H9 (cell line): ENCODE data around the gene TUBB4B. TPM values are rescaled to one million over a fixed set of nuclear protein-coding genes. Genes with fewer than 3 reads are reported as not detected.
A peak's percentile ranks its signal among the peaks of the same experiment; 100 is the strongest.
"Not testable (repeated sequence)": the region's sequence is repeated elsewhere in the genome, so short reads cannot be mapped to it uniquely, and the experiment has no call there.

Source experiments
- DNase-seq: peaks from one replicate; pipeline ENCODE4 v3.0.0-alpha.2; 2017
- H2AFZ ChIP-seq: one replicate; pipeline ENCODE4 v1.6.1; 2013; ENCODE audit warnings: mild to moderate bottlenecking, low read length, control low read depth, moderate library complexity
- H2AK5ac ChIP-seq: 2 replicates; pipeline ENCODE4 v1.6.1; 2013; ENCODE audit warnings: low read length, control low read depth, mixed read lengths; ENCODE audit not compliant: insufficient read length
- H2BK120ac ChIP-seq: one replicate; pipeline ENCODE4 v1.6.1; 2013; ENCODE audit warnings: low read depth, mild to moderate bottlenecking, low read length, control low read depth, inconsistent platforms; ENCODE audit not compliant: poor library complexity, severe bottlenecking
- H2BK12ac ChIP-seq: 2 replicates; pipeline ENCODE4 v1.6.1; 2013; ENCODE audit warnings: low read length, control low read depth, mixed read lengths, low read depth; ENCODE audit not compliant: insufficient read length
- H2BK15ac ChIP-seq: 2 replicates; pipeline ENCODE4 v1.6.1; 2013; ENCODE audit warnings: low read depth, low read length, control low read depth
- H2BK20ac ChIP-seq: one replicate; pipeline ENCODE4 v1.6.1; 2013; ENCODE audit warnings: low read depth, mild to moderate bottlenecking, low read length, control low read depth, inconsistent platforms; ENCODE audit not compliant: poor library complexity, severe bottlenecking
- H2BK5ac ChIP-seq: 2 replicates; pipeline ENCODE4 v1.6.1; 2013; ENCODE audit warnings: low read length, control low read depth, mixed read lengths; ENCODE audit not compliant: insufficient read length
- H3K14ac ChIP-seq: 2 replicates; pipeline ENCODE4 v1.6.1; 2013; ENCODE audit warnings: low read length, control low read depth; ENCODE audit not compliant: insufficient read depth
- H3K18ac ChIP-seq: 2 replicates; pipeline ENCODE4 v1.6.1; 2013; ENCODE audit warnings: low read depth, mild to moderate bottlenecking, mixed read lengths, low read length, control low read depth; ENCODE audit not compliant: insufficient read length
- H3K23ac ChIP-seq: 2 replicates; pipeline ENCODE4 v1.6.1; 2013; ENCODE audit warnings: low read length, control low read depth, mixed read lengths, low read depth; ENCODE audit not compliant: insufficient read length
- H3K23me2 ChIP-seq: 2 replicates; pipeline ENCODE4 v1.6.1; 2013; ENCODE audit warnings: low read depth, mild to moderate bottlenecking, mixed read lengths, low read length, control low read depth; ENCODE audit not compliant: insufficient read length, poor library complexity, severe bottlenecking
- H3K27ac ChIP-seq: 2 replicates; pipeline ENCODE4 v1.5.1; 2013; ENCODE audit warnings: low read length, control low read depth, mixed read lengths, low read depth; ENCODE audit not compliant: insufficient read length
- H3K27me3 ChIP-seq: 2 replicates; pipeline ENCODE4 v1.6.1; 2013; ENCODE audit warnings: low read length, control low read depth, inconsistent platforms; ENCODE audit not compliant: insufficient read depth
- H3K4ac ChIP-seq: 2 replicates; pipeline ENCODE4 v1.6.1; 2013; ENCODE audit warnings: low read depth, mild to moderate bottlenecking, control low read depth, inconsistent platforms, low read length, moderate library complexity
- H3K4me1 ChIP-seq: 2 replicates; pipeline ENCODE4 v1.6.1; 2013; ENCODE audit warnings: low read length, control low read depth, inconsistent platforms; ENCODE audit not compliant: insufficient read depth
- H3K4me2 ChIP-seq: 2 replicates; pipeline ENCODE4 v1.6.1; 2013; ENCODE audit warnings: low read length, control low read depth, mixed read lengths; ENCODE audit not compliant: insufficient read length, insufficient read depth
- H3K56ac ChIP-seq: 2 replicates; pipeline ENCODE4 v1.6.1; 2013; ENCODE audit warnings: low read depth, mild to moderate bottlenecking, mixed read lengths, low read length, control low read depth; ENCODE audit not compliant: insufficient read length
- H3K79me1 ChIP-seq: 2 replicates; pipeline ENCODE4 v1.6.1; 2013; ENCODE audit warnings: low read depth, mild to moderate bottlenecking, moderate library complexity, low read length, control low read depth, inconsistent platforms; ENCODE audit not compliant: insufficient read depth, poor library complexity, severe bottlenecking
- H3K79me2 ChIP-seq: 2 replicates; pipeline ENCODE4 v1.6.1; 2013; ENCODE audit warnings: low read length, control low read depth, inconsistent platforms; ENCODE audit not compliant: insufficient read depth
- H3K9ac ChIP-seq: 2 replicates; pipeline ENCODE4 v1.6.1; 2013; ENCODE audit warnings: low read length, control low read depth, mixed read lengths; ENCODE audit not compliant: insufficient read length; ENCODE audit errors: extremely low read depth
- H3K9me3 ChIP-seq: one replicate; pipeline ENCODE4 v1.6.1; 2013; ENCODE audit warnings: low read depth, low read length, inconsistent platforms; ENCODE audit not compliant: control insufficient read depth
- H3T11ph ChIP-seq: one replicate; pipeline ENCODE4 v1.6.1; 2013; ENCODE audit warnings: mild to moderate bottlenecking, low read length, control low read depth, inconsistent platforms
- H4K20me1 ChIP-seq: one replicate; pipeline ENCODE4 v1.6.1; 2013; ENCODE audit not compliant: control insufficient read depth, insufficient read length, insufficient read depth
- H4K5ac ChIP-seq: 2 replicates; pipeline ENCODE4 v1.6.1; 2013; ENCODE audit warnings: low read depth, mild to moderate bottlenecking, mixed read lengths, low read length, control low read depth; ENCODE audit not compliant: insufficient read length
- H4K8ac ChIP-seq: replicated peaks from 2 replicates; pipeline ENCODE4 v1.6.1; 2013; ENCODE audit warnings: low read length, control low read depth, mixed read lengths, low read depth; ENCODE audit not compliant: insufficient read length
- H4K91ac ChIP-seq: 2 replicates; pipeline ENCODE4 v1.6.1; 2013; ENCODE audit warnings: low read depth, mild to moderate bottlenecking, moderate library complexity, mixed read lengths, low read length, control low read depth; ENCODE audit not compliant: insufficient read length
- H3K27ac Mint-ChIP-seq, 3 experiments: 2 replicates in 2 of 3; 3 replicates in 1 of 3; pipeline ENCODE4 v1.8.0; 2020 to 2021; ENCODE audit warnings: mixed read lengths in 3 of 3, mild to moderate bottlenecking in 1 of 3, moderate library complexity in 1 of 3
- H3K27me3 Mint-ChIP-seq: 2 replicates; pipeline ENCODE4 v1.8.0; 2021; ENCODE audit warnings: low read depth, mild to moderate bottlenecking, moderate library complexity, mixed read lengths
- H3K36me3 Mint-ChIP-seq, 3 experiments: 2 replicates in 2 of 3; 3 replicates in 1 of 3; pipeline ENCODE4 v1.8.0; 2020 to 2021; ENCODE audit warnings: low read depth in 3 of 3, mixed read lengths in 3 of 3; ENCODE audit not compliant: insufficient read depth in 1 of 3
- H3K4me1 Mint-ChIP-seq, 2 experiments: 2 replicates each; pipeline ENCODE4 v1.8.0; 2020; ENCODE audit warnings: mixed read lengths in 2 of 2
- H3K4me3 Mint-ChIP-seq, 2 experiments: 2 replicates in 1 of 2; 3 replicates in 1 of 2; pipeline ENCODE4 v1.8.0; 2020 to 2021; ENCODE audit warnings: mild to moderate bottlenecking in 2 of 2, mixed read lengths in 2 of 2, moderate library complexity in 1 of 2
- H3K9me3 Mint-ChIP-seq, 2 experiments: 2 replicates in 1 of 2; 3 replicates in 1 of 2; pipeline ENCODE4 v1.8.0; 2020; ENCODE audit warnings: mild to moderate bottlenecking in 2 of 2, mixed read lengths in 2 of 2, moderate library complexity in 1 of 2
- CTCF ChIP-seq: fragments of 200-600 bp; sonication (generic); conservative IDR thresholded peaks from 3 replicates; pipeline ENCODE4 v1.8.0; 2021; ENCODE audit warnings: antibody characterized with exemption, mild to moderate bottlenecking
- WGBS: extraction: QIAGEN DNeasy Blood & Tissue Kit; methylation state at CpG from one replicate; pipeline ENCODE4 v1.1.7; 2013; ENCODE audit warnings: missing lambda C conversion rate, low lambda C conversion rate, mixed read lengths; ENCODE audit not compliant: insufficient read length; ENCODE audit errors: extremely low coverage; 5-methylcytosine and 5-hydroxymethylcytosine counted together
- total RNA-seq: library from RNA; stranded (reverse); gene quantifications from 2 replicates; pipeline ENCODE4 v1.2.1, GENCODE V29; 2021

Gene TUBB4B
- total RNA-seq, 1 experiment from 2014 or later: 378 TPM

- Histone ChIP-seq H3K9ac (no peak overlapping the region), H3K4me1 (peaks cover 3% of the 10 kb centered on the region; the same call in 1 of the 2 replicates), H4K5ac (no peak overlapping the region), H4K8ac (no peak overlapping the region), H2BK12ac (no peak overlapping the region), H3K56ac (no peak overlapping the region), H4K20me1 (no peaks in the 10 kb centered on the region), H3K14ac (no peak overlapping the region), H2BK15ac (no peak overlapping the region), H3T11ph (no peak overlapping the region), H3K79me1 (no peaks in the 10 kb centered on the region), H2BK20ac (no peak overlapping the region), H3K23ac (no peak overlapping the region), H3K23me2 (peaks cover 12% of the 10 kb centered on the region), H3K79me2 (no peaks in the 10 kb centered on the region), H3K4ac (no peak overlapping the region), H2BK5ac (no peak overlapping the region), H2AFZ (no peak overlapping the region), H4K91ac (no peak overlapping the region), H3K27me3 (no peaks in the 10 kb centered on the region), H3K27ac (no peak overlapping the region), H2AK5ac (no peak overlapping the region), H3K9me3 (no peaks in the 10 kb centered on the region), H2BK120ac (no peak overlapping the region), H3K4me2 (no peak overlapping the region), H3K18ac (no peak overlapping the region)
- no CpG with 5 or more reads among the region's 13 CpGs for WGBS
- Mint-ChIP-seq H3K27me3 (peaks cover 7% of the 10 kb centered on the region), H3K36me3 (peaks cover 16 to 17% (median 16%) of the 10 kb centered on the region in 3 experiments), H3K4me3 (peak overlapping the region in 1 of 2 experiments; percentile 26; a peak in 2 of 5 replicates), H3K4me1 (peaks cover 20 to 30% of the 10 kb centered on the region in 2 experiments), H3K27ac (no peak overlapping the region), H3K9me3 (no peaks in the 10 kb centered on the region; a peak in 2 of 5 replicates)
- DNase-seq: no peak
- TF ChIP-seq CTCF: no peak
Measured at GRCh38 chr9:137237759-137238726, 3.0 kb upstream of the TUBB4B start.

GRCh38 chr9:137239541-137240200 lies 1.4 kb upstream of the TUBB4B start:
- H2BK12ac ChIP-seq, H4K20me1 ChIP-seq, H3K56ac ChIP-seq, H3K14ac ChIP-seq, H4K5ac ChIP-seq, H3K9me3 Mint-ChIP-seq, H3K27me3 Mint-ChIP-seq, H3K27ac ChIP-seq, H2AFZ ChIP-seq, H3T11ph ChIP-seq, H3K4ac ChIP-seq, H3K4me1 ChIP-seq, H3K79me2 ChIP-seq, H2BK120ac ChIP-seq, H2BK5ac ChIP-seq, H3K79me1 ChIP-seq, H4K8ac ChIP-seq, H3K18ac ChIP-seq, H2BK20ac ChIP-seq, DNase-seq, H2AK5ac ChIP-seq, H4K91ac ChIP-seq, H3K9me3 ChIP-seq, H2BK15ac ChIP-seq, H3K9ac ChIP-seq, H3K23ac ChIP-seq, H3K27me3 ChIP-seq: not testable (repeated sequence)
- Mint-ChIP-seq H3K27ac (peak overlapping the region in 1 of 3 experiments; percentile 53; a peak in 1 of 7 replicates), H3K36me3 (peaks cover 19 to 26% (median 24%) of the 10 kb centered on the region in 3 experiments), H3K4me3 (peak overlapping the region; percentile 74 to 86), H3K4me1 (peaks cover 28 to 45% of the 10 kb centered on the region in 2 experiments)
- Histone ChIP-seq H3K4me2 (peak overlapping the region; percentile 7), H3K23me2 (peaks cover 12% of the 10 kb centered on the region)
- no CpG with 5 or more reads among the region's 27 CpGs for WGBS
